C4-2B (cell line): ENCODE results near the gene CNPPD1.

ENCODE experiments used
- CTCF ChIP-seq: fragments of 450-650 bp; conservative IDR thresholded peaks from 2 replicates; pipeline ENCODE4 v1.5.1; 2017; ENCODE audit warnings: mild to moderate bottlenecking
- ZFX ChIP-seq: fragments of 450-650 bp; IDR thresholded peaks from 2 replicates; pipeline ENCODE4 v1.6.1; 2017

GRCh38 chr2:219125886-219126270 lies 50.8 kb downstream of the CNPPD1 start:
- TF ChIP-seq CTCF (no peak), ZFX (no peak)
